OCI-LY3 (cell line): ENCODE measurements around the gene PHKA1.

Experiments used
- EZH2phosphoT487 ChIP-seq: fragments of 200-600 bp; shearing (Covaris generic); IDR thresholded peaks from 2 replicates; pipeline ENCODE4 v1.6.1; 2018; ENCODE audit warnings: antibody characterized with exemption, mixed run types, low read depth
- TF ChIP-seq, protein P1 (sequence below): fragments of 200-600, 300-600 bp; sonication (generic); IDR thresholded peaks from 2 replicates; pipeline ENCODE4 v1.5.1; 2014; ENCODE audit warnings: antibody characterized with exemption, low read length, low read depth

DNA sequence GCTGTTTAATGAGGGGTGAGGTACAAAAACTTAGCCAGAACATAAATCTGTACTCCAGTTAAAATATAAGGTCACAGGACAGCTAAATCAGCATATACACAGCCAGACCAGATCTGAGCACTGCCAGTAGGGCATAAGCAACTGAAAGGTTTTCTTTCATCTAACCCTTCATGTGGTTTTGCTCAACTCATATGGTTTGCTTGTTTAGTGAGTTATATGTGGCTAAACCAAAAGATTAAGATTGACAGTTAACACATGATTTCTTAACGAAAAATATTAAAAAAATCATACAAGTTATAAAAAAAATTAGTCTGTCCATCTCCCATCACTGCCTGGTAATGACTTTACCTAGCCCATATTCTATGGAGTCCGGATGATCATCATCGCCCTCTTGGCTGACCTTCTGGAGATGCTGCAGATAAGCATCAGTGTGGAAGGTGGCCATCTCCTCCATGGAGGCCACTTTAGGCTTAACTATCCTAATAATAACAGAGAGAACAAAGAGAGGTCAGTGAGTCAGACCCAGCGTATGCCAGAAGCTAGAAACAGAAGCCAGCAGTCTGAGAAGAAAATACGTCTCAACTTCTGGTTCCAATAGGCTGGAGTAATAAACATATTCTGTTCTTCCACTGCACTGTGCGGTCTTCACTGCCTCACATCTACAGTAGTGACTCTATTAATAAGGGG lies 145.6 kb downstream of the PHKA1 start:
- TF ChIP-seq, protein P1, sequence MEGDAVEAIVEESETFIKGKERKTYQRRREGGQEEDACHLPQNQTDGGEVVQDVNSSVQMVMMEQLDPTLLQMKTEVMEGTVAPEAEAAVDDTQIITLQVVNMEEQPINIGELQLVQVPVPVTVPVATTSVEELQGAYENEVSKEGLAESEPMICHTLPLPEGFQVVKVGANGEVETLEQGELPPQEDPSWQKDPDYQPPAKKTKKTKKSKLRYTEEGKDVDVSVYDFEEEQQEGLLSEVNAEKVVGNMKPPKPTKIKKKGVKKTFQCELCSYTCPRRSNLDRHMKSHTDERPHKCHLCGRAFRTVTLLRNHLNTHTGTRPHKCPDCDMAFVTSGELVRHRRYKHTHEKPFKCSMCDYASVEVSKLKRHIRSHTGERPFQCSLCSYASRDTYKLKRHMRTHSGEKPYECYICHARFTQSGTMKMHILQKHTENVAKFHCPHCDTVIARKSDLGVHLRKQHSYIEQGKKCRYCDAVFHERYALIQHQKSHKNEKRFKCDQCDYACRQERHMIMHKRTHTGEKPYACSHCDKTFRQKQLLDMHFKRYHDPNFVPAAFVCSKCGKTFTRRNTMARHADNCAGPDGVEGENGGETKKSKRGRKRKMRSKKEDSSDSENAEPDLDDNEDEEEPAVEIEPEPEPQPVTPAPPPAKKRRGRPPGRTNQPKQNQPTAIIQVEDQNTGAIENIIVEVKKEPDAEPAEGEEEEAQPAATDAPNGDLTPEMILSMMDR = no peak
- TF ChIP-seq EZH2phosphoT487 = no peak
